OCI-LY1 (cell line): ENCODE results near the gene BOC.

Experiments
- H2AFZ ChIP-seq: fragments of 200-600 bp; sonication (generic), shearing (Covaris generic); 2 replicates; pipeline ENCODE4 v1.6.0; 2014; ENCODE audit warnings: antibody characterized with exemption, mild to moderate bottlenecking, low read length
- H3F3A ChIP-seq: fragments of 200-600 bp; sonication (generic), shearing (Covaris generic); 2 replicates; pipeline ENCODE4 v1.6.0; 2014; ENCODE audit warnings: mild to moderate bottlenecking, antibody characterized with exemption, low read length, moderate library complexity; ENCODE audit not compliant: insufficient read depth
- H3K27ac ChIP-seq: fragments of 200-600 bp; sonication (generic); 2 replicates; pipeline ENCODE4 v1.5.1; 2014; ENCODE audit warnings: low read length, mixed run types, mild to moderate bottlenecking, low read depth; ENCODE audit not compliant: poor library complexity, severe bottlenecking
- H3K27me3 ChIP-seq: fragments of 200-600 bp; sonication (generic); 2 replicates; pipeline ENCODE4 v1.6.0; 2014; ENCODE audit warnings: antibody characterized with exemption, mild to moderate bottlenecking, low read length, moderate library complexity; ENCODE audit not compliant: insufficient read depth
- H3K36me3 ChIP-seq: fragments of 200-600 bp; sonication (generic); 2 replicates; pipeline ENCODE4 v1.6.1; 2014; ENCODE audit warnings: mild to moderate bottlenecking, antibody characterized with exemption, low read length, moderate library complexity, mixed read lengths; ENCODE audit not compliant: insufficient read depth
- H3K4me1 ChIP-seq: fragments of 200-600 bp; sonication (generic); 2 replicates; pipeline ENCODE4 v1.5.1; 2014; ENCODE audit warnings: mild to moderate bottlenecking, low read length, moderate library complexity; ENCODE audit not compliant: insufficient read depth, severe bottlenecking
- H3K4me2 ChIP-seq: fragments of 200-600 bp; sonication (generic), shearing (Covaris generic); 2 replicates; pipeline ENCODE4 v1.6.1; 2014; ENCODE audit warnings: low read length
- H3K4me3 ChIP-seq: fragments of 200-600 bp; sonication (generic); 2 replicates; pipeline ENCODE4 v1.5.1; 2014; ENCODE audit warnings: low read length, low read depth, mild to moderate bottlenecking, mixed read lengths; ENCODE audit not compliant: poor library complexity, severe bottlenecking
- H3K79me2 ChIP-seq: fragments of 200-600 bp; shearing (Covaris generic); 2 replicates; pipeline ENCODE4 v1.6.1; 2016; ENCODE audit warnings: mixed run types, low read length, mixed read lengths; ENCODE audit not compliant: insufficient read depth
- H3K9ac ChIP-seq: fragments of 200-600 bp; sonication (generic), shearing (Covaris generic); 2 replicates; pipeline ENCODE4 v1.6.1; 2014; ENCODE audit warnings: mild to moderate bottlenecking, low read length, mixed read lengths
- H3K9me2 ChIP-seq: fragments of 200-600 bp; sonication (generic), shearing (Covaris generic); 2 replicates; pipeline ENCODE4 v1.6.1; 2014; ENCODE audit warnings: low read depth, mild to moderate bottlenecking, low read length, mixed read lengths
- H3K9me3 ChIP-seq: fragments of 200-600 bp; shearing (Covaris generic); 2 replicates; pipeline ENCODE4 v1.6.1; 2014; ENCODE audit warnings: low read length, mixed read lengths
- H4K20me1 ChIP-seq: fragments of 200-600 bp; sonication (generic), shearing (Covaris generic); 2 replicates; pipeline ENCODE4 v1.6.0; 2016; ENCODE audit warnings: mild to moderate bottlenecking, low read length; ENCODE audit not compliant: insufficient read depth
- CTCF ChIP-seq: fragments of 200-600 bp; sonication (generic), shearing (Covaris generic); IDR thresholded peaks from 2 replicates; pipeline ENCODE4 v1.5.1; 2017; ENCODE audit warnings: mild to moderate bottlenecking, antibody characterized with exemption, low read length, moderate library complexity, mixed read lengths
- EZH2 ChIP-seq: fragments of 200-600 bp; sonication (generic), shearing (Covaris generic); IDR thresholded peaks from 2 replicates; pipeline ENCODE4 v1.8.0; 2017; ENCODE audit warnings: borderline replicate concordance, mixed run types, mild to moderate bottlenecking, antibody characterized with exemption, low read length, moderate library complexity, mixed read lengths

BOC gene

DNA sequence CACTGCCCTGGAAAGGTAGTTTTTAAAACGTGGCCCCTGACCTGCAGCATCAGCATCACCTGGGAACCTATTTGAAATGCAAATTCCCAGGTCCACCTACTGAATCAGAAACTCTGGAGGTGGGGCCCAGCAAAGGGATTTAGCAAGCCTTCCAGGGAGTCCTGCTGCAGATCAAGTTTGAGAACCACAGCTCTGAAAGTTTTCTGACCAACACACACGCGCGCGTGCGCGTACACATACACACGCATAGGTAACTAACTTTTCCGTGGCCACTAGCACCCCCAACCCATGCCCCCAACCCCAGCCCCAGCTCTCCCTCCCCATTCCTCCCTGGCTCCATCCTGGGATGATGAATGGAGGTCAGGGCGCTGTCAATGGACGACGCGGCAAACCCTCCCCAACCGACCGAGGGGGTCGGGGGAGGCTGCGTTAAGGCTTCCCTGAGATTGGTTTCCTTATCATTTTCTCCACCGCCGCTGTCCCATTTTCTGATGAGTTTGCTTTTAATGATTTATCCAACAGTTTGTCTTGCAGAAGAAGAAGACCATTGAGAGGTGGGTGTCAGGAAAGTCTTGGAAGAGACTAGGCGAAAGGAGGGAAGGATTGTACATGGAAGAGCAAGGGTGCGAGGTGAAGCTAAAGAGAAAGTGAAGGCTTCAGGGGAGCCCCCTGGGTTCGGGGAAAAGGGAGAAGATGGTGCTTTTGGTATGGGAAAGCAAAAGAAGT, 590 bp upstream of the BOC start:
- H3K9ac ChIP-seq = no peak overlapping the region
- no peaks in the 10 kb centered on the region for H3K4me1 ChIP-seq
- no peak overlapping the region for H3K4me2 ChIP-seq
- H3F3A ChIP-seq = no peaks in the 10 kb centered on the region
- no peaks in the 10 kb centered on the region for H3K9me2 ChIP-seq
- no peak overlapping the region for H3K27ac ChIP-seq
- H2AFZ ChIP-seq = no peak overlapping the region
- no peaks in the 10 kb centered on the region for H3K9me3 ChIP-seq
- H3K36me3 ChIP-seq = no peaks in the 10 kb centered on the region
- H3K4me3 ChIP-seq = no peak overlapping the region
- H4K20me1 ChIP-seq = no peaks in the 10 kb centered on the region
- H3K27me3 ChIP-seq = no peaks in the 10 kb centered on the region; the same call in 1 of the 2 replicates
- TF ChIP-seq EZH2 (no peak), CTCF (no peak)
- H3K79me2 ChIP-seq = no peaks in the 10 kb centered on the region

DNA sequence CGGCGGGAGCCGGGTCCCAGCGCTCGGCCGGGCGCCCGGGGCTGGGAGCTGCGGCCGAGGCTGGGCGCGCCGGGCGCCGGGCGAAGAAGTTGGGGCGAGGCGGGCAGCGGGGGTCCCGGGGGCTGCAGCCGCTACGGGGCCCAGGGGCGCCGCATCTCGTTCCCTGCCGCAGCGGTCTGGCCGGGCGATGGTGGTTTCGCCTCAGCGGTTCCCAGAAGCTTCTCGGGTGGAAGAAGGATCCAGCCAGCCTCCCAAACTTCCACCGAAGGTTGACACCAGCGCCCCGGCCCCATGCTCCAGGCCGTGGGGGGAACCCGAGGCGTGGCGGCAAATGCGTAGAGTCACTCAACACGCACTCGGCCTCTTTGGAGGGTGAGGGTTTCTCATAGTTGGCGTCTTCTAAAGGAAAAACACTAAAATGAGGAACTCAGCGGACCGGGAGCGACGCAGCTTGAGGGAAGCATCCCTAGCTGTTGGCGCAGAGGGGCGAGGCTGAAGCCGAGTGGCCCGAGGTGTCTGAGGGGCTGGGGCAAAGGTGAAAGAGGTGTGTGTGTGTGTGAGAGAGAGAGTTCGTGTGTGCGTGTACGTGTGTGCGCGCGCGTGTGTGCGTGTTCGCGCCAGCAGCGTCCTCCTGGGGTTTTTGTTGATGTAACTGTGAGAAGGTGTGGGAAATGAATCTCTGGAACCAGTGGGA, 940 bp downstream of the BOC start:
- Histone ChIP-seq H3K27me3 (no peaks in the 10 kb centered on the region; the same call in 1 of the 2 replicates), H3K79me2 (no peaks in the 10 kb centered on the region), H3K4me1 (no peaks in the 10 kb centered on the region), H3K9me2 (no peaks in the 10 kb centered on the region), H3K9me3 (no peaks in the 10 kb centered on the region), H4K20me1 (no peaks in the 10 kb centered on the region), H3K9ac (no peak overlapping the region), H3K27ac (no peak overlapping the region), H2AFZ (no peak overlapping the region), H3F3A (no peaks in the 10 kb centered on the region), H3K4me2 (no peak overlapping the region), H3K36me3 (no peaks in the 10 kb centered on the region), H3K4me3 (no peak overlapping the region)
- TF ChIP-seq EZH2 (no peak), CTCF (no peak)

DNA sequence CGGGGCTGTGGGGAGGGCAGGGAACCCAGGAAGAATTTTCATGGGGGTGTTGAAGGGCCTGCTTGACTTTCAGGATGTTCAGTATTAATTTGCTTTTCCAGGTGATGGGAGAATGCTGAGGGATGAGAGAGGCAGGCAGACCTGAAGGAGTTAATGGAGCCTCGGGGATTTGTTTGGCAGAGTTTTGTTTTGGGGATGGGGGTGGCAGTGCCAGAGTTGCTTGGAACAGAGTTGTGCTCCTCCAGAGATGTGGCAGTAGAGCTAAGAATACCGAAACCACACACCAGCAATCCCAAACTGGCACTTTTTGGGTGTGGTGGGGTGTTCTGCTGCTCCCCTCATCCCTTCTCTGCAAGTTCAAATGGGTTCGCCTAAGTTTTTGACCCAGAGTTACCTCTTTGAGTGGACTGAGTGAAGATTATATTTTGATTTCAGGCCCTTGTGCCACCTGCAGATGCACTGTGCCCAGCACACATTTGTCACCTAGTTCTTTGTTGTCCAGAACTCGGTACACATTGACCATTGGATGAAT, 1.6 kb downstream of the BOC start:
- Histone ChIP-seq H3F3A (no peaks in the 10 kb centered on the region), H3K9me2 (no peaks in the 10 kb centered on the region), H3K4me2 (no peak overlapping the region), H3K9ac (no peak overlapping the region), H3K4me1 (no peaks in the 10 kb centered on the region), H3K9me3 (no peaks in the 10 kb centered on the region), H4K20me1 (no peaks in the 10 kb centered on the region), H3K27ac (no peak overlapping the region), H3K27me3 (no peaks in the 10 kb centered on the region; the same call in 1 of the 2 replicates), H2AFZ (no peak overlapping the region), H3K79me2 (no peaks in the 10 kb centered on the region), H3K36me3 (no peaks in the 10 kb centered on the region), H3K4me3 (no peak overlapping the region)
- TF ChIP-seq EZH2 (no peak), CTCF (no peak)
